Measurements from ENCODE around the gene EME1. TPM values are rescaled to one million over a fixed set of nuclear protein-coding genes. Genes with fewer than 3 reads are reported as not detected.
"Not testable (repeated sequence)": the region's sequence is repeated elsewhere in the genome, so short reads cannot be mapped to it uniquely, and the experiment has no call there.

The EME1 gene
- total RNA-seq, 4 donors from 2014 or later = 1.1 TPM; not detected in 3

DNA sequence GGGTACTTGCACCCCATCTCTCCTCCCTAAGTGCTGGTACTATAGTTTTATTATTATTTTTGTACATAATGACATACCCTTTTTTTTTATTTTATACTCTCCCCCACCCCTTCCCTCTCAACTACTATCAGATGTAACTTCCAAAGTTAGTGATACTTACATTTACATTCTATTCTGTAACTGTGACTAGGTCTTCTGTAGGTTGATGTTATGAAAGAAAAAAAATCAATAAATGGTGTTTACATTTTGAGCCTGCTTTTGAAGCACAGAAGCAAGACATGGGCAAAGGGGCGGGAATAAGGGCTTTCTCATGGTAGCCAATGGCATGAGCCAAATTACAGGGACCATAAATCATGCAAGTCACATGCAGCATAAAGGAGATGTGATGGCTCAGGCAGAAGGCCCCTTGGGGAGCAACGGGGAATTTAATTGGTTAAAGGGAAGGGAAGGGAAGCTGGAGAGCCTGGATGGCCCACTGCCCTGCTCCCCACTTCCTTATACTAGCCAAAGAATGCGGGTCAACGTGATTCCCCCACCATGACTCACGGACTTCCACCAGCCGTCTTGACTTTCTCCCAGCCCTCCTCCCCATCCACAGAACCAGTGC lies 50.6 kb downstream of the EME1 start:
- TF ChIP-seq, protein P1, sequence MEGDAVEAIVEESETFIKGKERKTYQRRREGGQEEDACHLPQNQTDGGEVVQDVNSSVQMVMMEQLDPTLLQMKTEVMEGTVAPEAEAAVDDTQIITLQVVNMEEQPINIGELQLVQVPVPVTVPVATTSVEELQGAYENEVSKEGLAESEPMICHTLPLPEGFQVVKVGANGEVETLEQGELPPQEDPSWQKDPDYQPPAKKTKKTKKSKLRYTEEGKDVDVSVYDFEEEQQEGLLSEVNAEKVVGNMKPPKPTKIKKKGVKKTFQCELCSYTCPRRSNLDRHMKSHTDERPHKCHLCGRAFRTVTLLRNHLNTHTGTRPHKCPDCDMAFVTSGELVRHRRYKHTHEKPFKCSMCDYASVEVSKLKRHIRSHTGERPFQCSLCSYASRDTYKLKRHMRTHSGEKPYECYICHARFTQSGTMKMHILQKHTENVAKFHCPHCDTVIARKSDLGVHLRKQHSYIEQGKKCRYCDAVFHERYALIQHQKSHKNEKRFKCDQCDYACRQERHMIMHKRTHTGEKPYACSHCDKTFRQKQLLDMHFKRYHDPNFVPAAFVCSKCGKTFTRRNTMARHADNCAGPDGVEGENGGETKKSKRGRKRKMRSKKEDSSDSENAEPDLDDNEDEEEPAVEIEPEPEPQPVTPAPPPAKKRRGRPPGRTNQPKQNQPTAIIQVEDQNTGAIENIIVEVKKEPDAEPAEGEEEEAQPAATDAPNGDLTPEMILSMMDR (IDR thresholded peaks at IDR 0.05) = no peak
- no peak for DNase-seq (ENCODE audit: low spot score)
- ATAC-seq (ENCODE audit: low FRiP score) = no peak

DNA sequence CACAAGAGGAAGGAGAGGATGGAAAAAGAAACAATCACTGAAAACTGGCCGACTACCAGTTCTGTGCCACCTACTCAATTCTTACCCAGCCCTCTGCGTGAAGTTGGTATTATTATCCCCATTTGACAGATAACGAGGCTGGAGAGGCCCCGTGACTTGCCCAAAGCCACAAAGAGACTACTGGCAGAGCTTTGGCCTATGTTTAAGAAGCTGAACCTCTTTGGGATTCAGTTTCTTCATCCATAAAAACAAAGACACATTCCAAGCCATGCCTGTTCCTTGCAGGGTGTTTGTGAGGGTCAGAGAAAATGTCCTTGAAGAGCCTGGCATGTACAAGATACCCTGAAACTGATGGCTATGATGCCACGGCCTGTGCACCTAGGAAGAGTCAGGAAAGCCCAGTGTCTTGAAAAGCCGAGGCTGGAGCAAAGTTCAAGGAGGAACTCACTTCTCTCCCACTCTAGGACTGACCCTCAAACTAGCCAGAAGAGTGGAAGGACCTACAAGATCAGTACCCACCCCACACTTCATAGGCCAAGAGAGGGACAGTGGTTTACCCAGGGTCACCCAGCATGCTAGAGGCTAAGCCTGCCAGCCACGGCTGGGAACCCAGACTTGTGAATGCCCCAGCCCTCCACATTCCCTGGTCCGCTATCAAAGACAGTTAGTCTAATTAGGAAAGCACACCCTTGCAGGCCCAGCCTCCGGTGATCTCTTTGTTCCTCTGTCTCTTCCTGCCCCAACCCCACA lies 51.4 kb downstream of the EME1 start:
- TF ChIP-seq, protein P1 (IDR thresholded peaks at IDR 0.05) = no peak
- DNase-seq (ENCODE audit: low spot score) = no peak
- no peak for ATAC-seq (ENCODE audit: low FRiP score)

DNA sequence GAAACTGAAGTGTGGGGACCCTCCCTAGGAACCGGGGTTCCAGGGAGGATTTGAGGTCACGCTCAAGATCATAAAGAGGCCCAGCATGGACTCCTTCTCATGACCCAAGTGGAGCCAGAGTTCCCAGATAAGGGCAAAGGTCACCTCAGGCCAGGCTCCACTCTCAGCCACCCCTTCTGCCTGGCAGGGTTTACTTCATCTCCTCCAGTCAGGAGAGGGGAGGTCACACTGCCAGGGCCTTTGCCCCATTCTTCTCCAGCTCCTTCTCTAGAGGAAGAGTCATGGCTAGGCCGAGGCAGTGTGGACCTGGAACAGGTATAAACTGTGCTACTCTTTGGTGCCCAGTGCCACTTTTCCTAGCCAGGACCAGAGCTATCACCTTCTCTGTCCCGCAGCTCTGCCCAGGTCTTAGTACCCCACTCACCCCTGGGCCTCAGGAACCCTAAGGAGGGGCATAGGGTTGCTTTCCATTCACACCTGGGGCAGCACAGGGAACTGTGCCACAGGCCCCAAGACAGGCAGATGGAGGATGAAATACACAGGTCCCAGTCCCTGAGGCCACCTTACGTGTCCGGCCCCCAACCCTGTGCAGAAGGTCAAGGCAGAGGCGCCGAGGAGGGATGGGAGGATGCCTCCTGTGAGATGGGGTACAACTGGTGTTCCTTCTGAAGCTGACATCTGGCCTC lies 52.1 kb downstream of the EME1 start:
- DNase-seq (ENCODE audit: low spot score) = no peak
- ATAC-seq (ENCODE audit: low FRiP score) = no peak

DNA sequence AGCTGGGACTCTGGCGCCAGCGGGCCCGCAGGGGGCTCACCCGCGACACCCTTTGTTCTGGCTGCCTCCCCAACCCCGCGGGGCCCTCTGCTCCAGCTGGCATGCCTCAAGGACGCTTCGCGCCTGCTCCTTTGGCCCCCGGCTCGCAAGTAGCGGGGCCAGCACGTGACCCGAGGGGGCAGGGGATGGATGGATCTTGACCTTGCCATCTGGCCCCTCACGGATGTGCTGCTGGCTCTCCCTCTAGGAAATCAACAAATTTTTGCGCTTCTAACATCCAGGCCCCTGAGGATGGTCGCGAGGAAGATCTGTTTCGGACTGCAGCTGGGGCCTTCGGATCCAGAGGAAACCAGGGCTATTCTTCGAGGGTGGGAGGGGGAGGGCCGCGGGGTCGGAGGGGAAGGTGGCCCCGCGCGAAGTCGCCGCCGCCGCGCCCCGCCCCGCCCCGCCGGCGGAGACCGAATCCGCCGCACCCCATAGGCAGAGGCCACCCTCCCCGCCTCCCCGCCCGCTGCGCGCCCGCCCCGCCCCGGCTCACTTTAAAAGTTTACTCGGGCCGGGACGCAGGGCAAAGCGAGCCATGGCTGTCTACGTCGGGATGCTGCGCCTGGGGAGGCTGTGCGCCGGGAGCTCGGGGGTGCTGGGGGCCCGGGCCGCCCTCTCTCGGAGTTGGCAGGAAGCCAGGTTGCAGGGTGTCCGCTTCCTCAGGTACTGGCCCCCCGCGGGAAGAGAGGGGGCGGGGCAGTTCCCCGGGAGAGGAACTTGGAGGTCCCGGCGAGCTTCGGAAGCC lies 52.8 kb downstream of the EME1 start, which contains the start of gene ACSF2:
ACSF2 (plus strand) TSS at position 537 of the 790 bp plus-strand sequence; CDS start at position 581, 44 bp downstream.
- DNase-seq (ENCODE audit: low spot score) (peak; percentile 39), ATAC-seq (ENCODE audit: low FRiP score) (peak; percentile 45)
- TF ChIP-seq, protein P1 (IDR thresholded peaks at IDR 0.05) = no peak

More for the DNA sequence above, 52.1 kb downstream of the EME1 start:
- TF ChIP-seq, protein P1 (IDR thresholded peaks at IDR 0.05) = no peak

DNA sequence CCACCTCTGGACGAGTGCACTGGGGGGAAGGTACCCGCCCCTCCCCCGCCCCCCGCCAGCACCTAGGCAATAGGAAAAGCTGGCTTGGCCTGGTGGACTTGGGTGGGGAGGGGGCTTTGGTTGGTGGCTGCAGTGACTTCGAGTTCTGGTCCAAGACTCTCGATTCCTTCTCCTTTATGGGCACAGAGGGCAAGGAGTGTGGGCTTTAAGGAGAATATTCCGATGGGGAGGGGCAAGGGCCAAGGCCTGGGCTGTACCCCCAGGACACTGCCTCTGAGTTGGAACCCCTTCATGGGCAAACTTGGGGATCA lies 53.4 kb downstream of the EME1 start:
- ATAC-seq (ENCODE audit: low FRiP score) (no peak), DNase-seq (ENCODE audit: low spot score) (no peak)
- TF ChIP-seq, protein P1 (IDR thresholded peaks at IDR 0.05) = no peak

DNA sequence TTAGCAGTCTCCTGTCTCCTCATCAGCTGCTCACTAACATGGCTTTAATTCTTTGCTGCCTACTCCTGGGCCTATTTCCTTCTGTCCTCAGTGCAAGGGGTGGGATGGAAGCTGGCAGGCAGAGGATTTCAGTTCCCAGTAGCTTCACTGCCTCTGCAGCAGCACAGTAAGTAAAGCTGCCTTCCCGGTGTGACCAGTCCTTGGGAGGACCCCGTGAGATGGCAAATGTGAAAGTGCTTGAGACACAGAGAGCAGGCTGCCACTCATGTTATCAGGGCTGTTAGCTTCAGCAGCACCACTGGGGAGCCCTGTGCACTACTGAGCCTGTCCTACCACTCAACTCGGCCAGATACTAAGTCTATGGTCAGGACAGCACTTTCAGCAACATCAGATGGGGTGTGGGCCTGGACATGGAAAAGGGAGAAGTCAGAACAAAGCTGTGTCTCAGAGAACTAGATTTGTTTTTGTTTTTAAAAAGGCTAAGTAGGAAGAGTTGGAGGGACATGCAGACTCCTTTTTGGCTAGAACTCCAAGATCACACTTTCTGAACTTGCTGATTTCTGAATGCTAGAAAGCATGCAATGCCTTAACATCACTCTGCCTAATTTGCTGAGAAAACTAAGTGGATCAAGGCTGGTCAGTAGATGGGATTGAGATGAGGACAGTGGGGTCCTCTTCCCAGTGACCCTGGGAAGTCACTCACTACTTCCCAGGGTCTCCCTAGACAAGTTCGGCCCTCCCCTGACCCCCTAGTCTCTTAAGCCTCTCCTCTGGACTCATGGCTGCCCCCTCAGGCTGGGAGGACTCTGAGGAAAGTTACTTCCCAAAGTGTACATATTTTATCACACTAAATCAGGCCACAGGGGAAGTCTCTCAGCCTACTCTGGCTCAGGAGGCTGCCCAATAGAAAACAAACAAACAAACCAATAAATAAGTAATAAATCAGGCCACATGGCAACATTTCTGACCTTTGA lies 54.1 kb downstream of the EME1 start:
- DNase-seq (ENCODE audit: low spot score) (no peak), ATAC-seq (ENCODE audit: low FRiP score) (peak; percentile 6)
- TF ChIP-seq, protein P1 (IDR thresholded peaks at IDR 0.05) = no peak

DNA sequence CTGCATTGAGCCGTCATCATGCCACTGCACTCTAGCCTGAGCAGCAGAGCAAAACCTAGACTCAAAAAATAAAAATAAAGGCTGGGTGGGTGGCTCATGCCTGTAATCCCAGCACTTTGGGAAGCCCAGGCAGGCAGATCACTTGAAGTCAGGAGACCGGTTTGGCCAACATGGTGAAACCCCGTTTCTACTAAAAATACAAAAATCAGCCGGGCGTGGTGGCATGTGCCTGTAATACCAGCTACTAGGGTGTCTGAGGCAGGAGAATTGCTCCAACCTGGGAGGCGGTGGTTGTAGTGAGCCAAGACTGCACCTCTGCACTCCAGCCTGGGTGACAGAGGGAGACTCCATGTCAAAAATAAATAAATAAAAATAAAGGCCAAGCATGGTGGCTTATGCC lies 55.1 kb downstream of the EME1 start:
- not testable (repeated sequence) for DNase-seq (ENCODE audit: low spot score); ATAC-seq (ENCODE audit: low FRiP score)

Data from omental fat pad (tissue), 4 donors.